Activated CD8-positive, alpha-beta T cell treated with anti-CD3 and anti-CD28 coated beads for 36 hours (primary cell): ENCODE measurements around the gene SFI1. TPM values are rescaled to one million over a fixed set of nuclear protein-coding genes. Genes with fewer than 3 reads are reported as not detected.
"Not testable (repeated sequence)": the region's sequence is repeated elsewhere in the genome, so short reads cannot be mapped to it uniquely, and the experiment has no call there.

Experiments used
- ATAC-seq: fragments of 200-7000 bp; cut with Tn5 transposase; one replicate; pipeline ENCODE4 v1.10.0; 2021; ENCODE audit warnings: mild to moderate bottlenecking, moderate library complexity
- CTCF ChIA-PET: fragments of 350-600 bp; sonication (Branson Sonifier 250); formaldehyde crosslinking; loops from one replicate; lab custom pipeline; 2021; ENCODE audit warnings: antibody characterized with exemption; lab: Charles Lee
- POLR2A ChIA-PET: fragments of 350-600 bp; sonication (Branson Sonifier 250); formaldehyde crosslinking; loops from one replicate; lab custom pipeline; 2021; ENCODE audit warnings: antibody characterized with exemption; lab: Charles Lee
- DNase-seq: peaks from one replicate; pipeline ENCODE4 v3.0.0-alpha.2; 2020
- H3K27ac Mint-ChIP-seq: one replicate; pipeline ENCODE4 v1.8.0; 2021; ENCODE audit warnings: mild to moderate bottlenecking, mixed read lengths
- H3K27me3 Mint-ChIP-seq: one replicate; pipeline ENCODE4 v1.8.0; 2021; ENCODE audit warnings: mixed read lengths
- H3K36me3 Mint-ChIP-seq: one replicate; pipeline ENCODE4 v1.8.0; 2021; ENCODE audit warnings: low read depth, mixed read lengths
- H3K4me1 Mint-ChIP-seq: one replicate; pipeline ENCODE4 v1.8.0; 2021; ENCODE audit warnings: low read depth, mixed read lengths
- H3K4me3 Mint-ChIP-seq: one replicate; pipeline ENCODE4 v1.8.0; 2021; ENCODE audit warnings: mild to moderate bottlenecking, moderate library complexity, mixed read lengths
- H3K9me3 Mint-ChIP-seq: one replicate; pipeline ENCODE4 v1.8.0; 2021; ENCODE audit warnings: mixed read lengths
- intact Hi-C: fragments of 100-400 bp; cut with micrococcal nuclease; formaldehyde crosslinking; loops from one replicate; pipeline ENCODE4 v1.10.0; 2022
- total RNA-seq, 2 experiments: library from RNA; stranded (reverse); gene quantifications; one replicate each; pipeline ENCODE4 v1.2.3, GENCODE V29; 2021
- TF ChIP-seq, protein P1 (sequence below): fragments of 200-600 bp; IDR thresholded peaks from one replicate; pipeline ENCODE4 v1.8.0; 2022; ENCODE audit warnings: antibody characterized with exemption, mild to moderate bottlenecking

The SFI1 gene
- total RNA-seq, 2 experiments from 2014 or later: 273 to 274 TPM

DNA sequence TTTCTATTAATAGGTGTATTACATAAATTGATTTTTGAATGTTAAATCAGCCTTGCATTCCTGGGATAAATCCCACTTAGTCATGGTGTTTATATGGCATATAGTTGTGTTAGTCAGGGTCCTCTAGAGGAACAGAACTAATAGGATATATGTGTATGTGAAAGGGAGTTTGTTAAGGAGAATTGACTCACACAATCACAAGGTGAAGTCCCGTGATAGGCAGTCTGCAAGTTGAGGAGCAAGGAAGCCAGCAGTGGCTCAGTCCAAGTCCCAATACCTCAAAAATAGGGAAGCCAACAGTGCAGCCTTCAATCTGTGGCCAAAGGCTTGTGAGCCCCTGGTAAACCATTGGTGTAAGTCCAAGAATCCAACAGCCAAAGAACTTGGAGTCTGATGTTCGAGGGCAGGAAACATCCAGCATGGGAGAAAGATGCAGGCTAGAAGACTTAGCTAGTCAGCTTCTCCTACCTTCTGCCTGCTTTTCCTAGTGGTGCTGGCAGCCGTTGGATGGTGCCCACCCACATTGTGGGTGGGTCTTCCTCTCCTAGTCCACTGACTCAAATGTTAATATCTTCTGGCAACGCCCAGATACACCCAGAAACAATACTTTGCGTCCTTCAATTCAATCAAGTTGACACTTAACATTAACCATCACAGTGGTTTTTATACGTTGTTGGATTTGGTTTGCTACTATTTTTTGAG is 12.9 kb downstream of the SFI1 start:
- Mint-ChIP-seq H3K4me1 (peaks cover 46% of the 10 kb centered on the region), H3K36me3 (peaks cover 59% of the 10 kb centered on the region), H3K27me3 (no peaks in the 10 kb centered on the region), H3K27ac (peak overlapping the region; percentile 76), H3K4me3 (no peak overlapping the region), H3K9me3 (peaks cover 10% of the 10 kb centered on the region)
- no peak for DNase-seq
- CTCF ChIA-PET: no interaction called here
- TF ChIP-seq, protein P1, sequence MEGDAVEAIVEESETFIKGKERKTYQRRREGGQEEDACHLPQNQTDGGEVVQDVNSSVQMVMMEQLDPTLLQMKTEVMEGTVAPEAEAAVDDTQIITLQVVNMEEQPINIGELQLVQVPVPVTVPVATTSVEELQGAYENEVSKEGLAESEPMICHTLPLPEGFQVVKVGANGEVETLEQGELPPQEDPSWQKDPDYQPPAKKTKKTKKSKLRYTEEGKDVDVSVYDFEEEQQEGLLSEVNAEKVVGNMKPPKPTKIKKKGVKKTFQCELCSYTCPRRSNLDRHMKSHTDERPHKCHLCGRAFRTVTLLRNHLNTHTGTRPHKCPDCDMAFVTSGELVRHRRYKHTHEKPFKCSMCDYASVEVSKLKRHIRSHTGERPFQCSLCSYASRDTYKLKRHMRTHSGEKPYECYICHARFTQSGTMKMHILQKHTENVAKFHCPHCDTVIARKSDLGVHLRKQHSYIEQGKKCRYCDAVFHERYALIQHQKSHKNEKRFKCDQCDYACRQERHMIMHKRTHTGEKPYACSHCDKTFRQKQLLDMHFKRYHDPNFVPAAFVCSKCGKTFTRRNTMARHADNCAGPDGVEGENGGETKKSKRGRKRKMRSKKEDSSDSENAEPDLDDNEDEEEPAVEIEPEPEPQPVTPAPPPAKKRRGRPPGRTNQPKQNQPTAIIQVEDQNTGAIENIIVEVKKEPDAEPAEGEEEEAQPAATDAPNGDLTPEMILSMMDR: no peak
- ATAC-seq: no peak
- POLR2A ChIA-PET: interaction anchor here (1.0 kb wide), 1 partner anchor 21 kb away, joined by 3 read pairs; no protein-coding TSS in a partner anchor
- intact Hi-C loops: no loop called here

DNA sequence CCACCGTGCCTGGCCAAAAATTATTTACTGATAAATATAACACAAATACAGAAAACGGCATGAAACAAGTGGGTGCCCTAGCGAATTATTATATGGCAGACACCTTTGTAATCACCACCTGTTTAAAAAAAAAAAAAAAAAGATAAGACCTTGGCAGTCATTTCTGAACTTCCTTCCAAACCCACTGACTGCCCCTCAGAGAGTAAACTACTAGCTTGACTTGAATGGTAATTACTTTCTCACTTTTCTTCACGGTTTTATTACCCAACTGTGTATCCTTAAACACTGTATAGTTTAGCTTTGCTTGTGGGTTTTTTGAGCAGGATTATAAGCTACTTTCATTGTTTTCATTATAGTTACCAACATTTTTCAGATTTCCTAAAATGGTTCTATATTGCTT is 23.7 kb downstream of the SFI1 start:
- H3K4me3 Mint-ChIP-seq: no peak overlapping the region
- POLR2A ChIA-PET: interaction anchor here (0.6 to 1.7 kb wide), 5 partner anchors 12 to 1024 kb away, joined by 3 to 4 read pairs (median 3); no protein-coding TSS in a partner anchor
- peak overlapping the region; percentile 80 for H3K27ac Mint-ChIP-seq
- H3K27me3 Mint-ChIP-seq: no peaks in the 10 kb centered on the region
- H3K4me1 Mint-ChIP-seq: peaks cover 68% of the 10 kb centered on the region
- peak; percentile 65 for ATAC-seq
- intact Hi-C loops: no loop called here
- CTCF ChIA-PET: interaction anchor here (1.5 to 1.8 kb wide), 2 partner anchors 17 to 41 kb away, joined by 4 to 6 read pairs; no protein-coding TSS in a partner anchor
- H3K36me3 Mint-ChIP-seq: peaks cover 62% of the 10 kb centered on the region
- peaks cover 2% of the 10 kb centered on the region for H3K9me3 Mint-ChIP-seq
- DNase-seq: no peak
- TF ChIP-seq, protein P1: no peak

DNA sequence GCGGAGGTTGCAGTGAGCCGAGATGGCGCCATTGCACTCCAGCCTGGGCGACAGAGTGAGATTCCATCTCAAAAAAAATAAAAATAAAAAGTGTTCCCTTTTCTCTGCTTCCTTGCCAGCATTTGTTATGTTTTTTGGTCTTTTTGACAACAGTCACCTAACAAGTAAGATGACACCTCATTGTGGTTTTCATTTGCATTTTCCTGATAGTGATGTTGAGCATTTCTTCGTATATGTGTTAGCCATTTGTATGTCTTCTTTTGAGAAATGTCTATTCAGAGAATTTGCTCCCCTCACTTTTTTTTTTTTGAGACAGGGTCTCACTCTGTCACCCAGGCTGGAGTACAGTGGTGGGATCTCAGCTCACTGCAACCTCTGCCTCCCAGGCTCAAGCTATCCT is 27.8 kb downstream of the SFI1 start:
- CTCF ChIA-PET, intact Hi-C loops, DNase-seq, H3K27me3 Mint-ChIP-seq: not testable (repeated sequence)
- peaks cover 77% of the 10 kb centered on the region for H3K36me3 Mint-ChIP-seq
- H3K4me3 Mint-ChIP-seq: peak overlapping the region; percentile 35
- peak; percentile 34 for ATAC-seq
- peak overlapping the region; percentile 95 for H3K27ac Mint-ChIP-seq
- POLR2A ChIA-PET: interaction anchor here (0.6 to 1.0 kb wide), 5 partner anchors 9 to 82 kb away, joined by 3 read pairs; no protein-coding TSS in a partner anchor
- H3K9me3 Mint-ChIP-seq: peaks cover 11% of the 10 kb centered on the region
- peaks cover 76% of the 10 kb centered on the region for H3K4me1 Mint-ChIP-seq

DNA sequence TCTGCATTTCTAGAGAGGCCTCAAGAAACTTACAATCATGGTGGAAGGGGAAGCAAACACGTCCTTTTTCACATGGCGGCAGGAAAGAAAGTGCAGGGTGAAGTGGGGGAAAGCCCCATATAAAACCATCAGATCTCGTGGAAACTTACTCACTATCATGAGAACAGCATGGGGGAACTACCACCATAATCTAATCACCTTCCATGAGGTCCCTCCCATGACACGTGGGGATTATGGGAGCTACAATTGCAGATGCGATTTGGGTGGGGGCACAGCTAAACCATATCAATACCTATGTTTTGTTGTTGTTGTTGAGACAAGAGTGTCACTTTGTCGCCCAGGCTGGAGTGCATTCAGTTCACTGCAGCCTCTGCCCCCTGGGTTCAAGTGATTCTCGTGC is 29.9 kb downstream of the SFI1 start:
- Mint-ChIP-seq H3K4me3 (peak overlapping the region; percentile 44), H3K4me1 (peaks cover 75% of the 10 kb centered on the region), H3K9me3 (peaks cover 11% of the 10 kb centered on the region), H3K36me3 (peaks cover 86% of the 10 kb centered on the region), H3K27ac (peak overlapping the region; percentile 95), H3K27me3 (no peaks in the 10 kb centered on the region)
- peak; percentile 80 for ATAC-seq
- CTCF ChIA-PET: interaction anchor here (1.9 kb wide), 1 partner anchor 14 kb away, joined by 4 read pairs; no protein-coding TSS in a partner anchor
- TF ChIP-seq, protein P1: no peak
- peak; percentile 77 for DNase-seq
- POLR2A ChIA-PET: interaction anchor here (1.2 to 5.5 kb wide), 2 partner anchors 12 to 21 kb away, joined by 4 to 35 read pairs; no protein-coding TSS in a partner anchor
- intact Hi-C loops: loop anchor here (1.0 kb wide), 1 partner anchor 11 kb away; no protein-coding TSS in a partner anchor

DNA sequence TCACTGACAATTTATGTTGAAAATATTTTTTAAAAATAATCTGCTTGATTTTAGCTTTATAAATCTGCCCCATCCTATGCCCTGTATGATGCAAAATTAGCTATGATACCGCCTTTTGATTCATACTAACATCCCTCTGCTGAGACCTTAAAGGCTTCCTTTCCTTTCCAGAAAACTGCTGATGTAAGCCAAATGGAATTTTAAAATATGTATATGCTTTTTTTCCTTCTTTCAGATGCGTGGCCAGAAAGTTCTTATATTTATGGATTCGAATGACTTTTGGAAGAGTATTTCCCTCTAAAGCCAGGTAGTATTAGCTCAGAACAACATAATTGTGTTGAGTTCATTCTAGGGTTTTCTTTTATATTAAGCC is 34.5 kb downstream of the SFI1 start:
- DNase-seq (no peak), ATAC-seq (no peak)
- intact Hi-C loops: no loop called here
- peak overlapping the region; percentile 88 for H3K27ac Mint-ChIP-seq
- no peak overlapping the region for H3K4me3 Mint-ChIP-seq
- TF ChIP-seq, protein P1: no peak
- ChIA-PET POLR2A (interaction anchor here (1.0 to 2.9 kb wide), 5 partner anchors 10 to 40 kb away, joined by 3 to 14 read pairs (median 4); no protein-coding TSS in a partner anchor), CTCF (interaction anchor here (1.5 kb wide), 1 partner anchor 26 kb away, joined by 6 read pairs; no protein-coding TSS in a partner anchor)
- H3K9me3 Mint-ChIP-seq: peaks cover 5% of the 10 kb centered on the region
- H3K27me3 Mint-ChIP-seq: no peaks in the 10 kb centered on the region
- peaks cover 68% of the 10 kb centered on the region for H3K4me1 Mint-ChIP-seq
- H3K36me3 Mint-ChIP-seq: peaks cover 73% of the 10 kb centered on the region
